Gastrocnemius medialis (tissue), 4 donors: ENCODE results near the gene ZNF296. TPM values are rescaled to one million over a fixed set of nuclear protein-coding genes. Genes with fewer than 3 reads are reported as not detected.

ENCODE experiments used
- ATAC-seq, 2 donors: fragments of 150-250 bp; one replicate each; pipeline ENCODE4 v1.9.1; 2016
- DNase-seq, 2 donors: peaks; one replicate each; pipeline ENCODE4 v3.0.0-alpha.2; 2019
- H3K27ac ChIP-seq, 4 donors: fragments of 200-600 bp; sonication (generic); 1 replicate in 1 of 4; 2 replicates in 3 of 4; pipeline ENCODE4 v1.5.1; 2016 to 2018; ENCODE audit warnings: mild to moderate bottlenecking in 2 of 4, moderate library complexity in 1 of 4
- H3K27me3 ChIP-seq, 3 donors: fragments of 200-600 bp; sonication (generic) in 2 of 3; 1 replicate in 1 of 3; 2 replicates in 2 of 3; pipeline versions ENCODE4 v1.5.1 to v1.6.0; 2016 to 2019; ENCODE audit warnings: mild to moderate bottlenecking in 1 of 3, moderate library complexity in 1 of 3
- H3K36me3 ChIP-seq, 2 donors: fragments of 200-600 bp; sonication (generic) in 1 of 2; one replicate each; pipeline ENCODE4 v1.5.1; 2017 to 2018
- H3K4me1 ChIP-seq, 2 donors: fragments of 200-600 bp; sonication (generic) in 1 of 2; one replicate each; pipeline ENCODE4 v1.5.1; 2016 to 2017; ENCODE audit warnings: mild to moderate bottlenecking in 2 of 2
- H3K4me3 ChIP-seq, 4 donors: fragments of 200-600 bp; sonication (generic) in 3 of 4; 1 replicate in 1 of 4; 2 replicates in 3 of 4; pipeline ENCODE4 v1.5.1; 2016 to 2019; ENCODE audit warnings: mild to moderate bottlenecking in 2 of 4
- H3K9me3 ChIP-seq, 3 donors: fragments of 200-600 bp; sonication (generic) in 2 of 3; 1 replicate in 1 of 3; 2 replicates in 2 of 3; pipeline ENCODE4 v1.5.1; 2016 to 2019
- CTCF ChIP-seq, 5 experiments: fragments of 450-650 bp in 3 of 5; fragments of 200-600 bp in 2 of 5; sonication (generic) in 2 of 5; IDR thresholded peaks in 4 of 5; conservative IDR thresholded peaks in 1 of 5; 1 replicate in 4 of 5; 2 replicates in 1 of 5; pipeline ENCODE4 v1.5.1; 2016 to 2019; ENCODE audit warnings: antibody characterized with exemption in 5 of 5, mild to moderate bottlenecking in 3 of 5, moderate library complexity in 3 of 5
- POLR2A ChIP-seq, 2 donors: fragments of 450-650 bp; IDR thresholded peaks; one replicate each; pipeline ENCODE4 v1.6.1; 2017; ENCODE audit warnings: antibody characterized with exemption in 2 of 2, mild to moderate bottlenecking in 2 of 2, moderate library complexity in 2 of 2
- in situ Hi-C, 4 donors: fragments of 200-750 bp; cut with MboI; loops; one replicate each; pipeline versions ENCODE4 v1.15.0 to v1.8.0; 2017; ENCODE audit warnings: low sequenced_read_pairs in 4 of 4
- intact Hi-C: fragments of 100-400 bp; cut with DNase I; formaldehyde crosslinking; loops from one replicate; pipeline ENCODE4 v1.15.1; 2023; ENCODE audit warnings: low total_unique reads
- total RNA-seq, 4 donors: library from RNA; depleted of rRNA; stranded (reverse); fragments of >200 nt; gene quantifications; one replicate each; pipeline versions ENCODE4 v1.1.0 to v1.2.3, GENCODE V29; 2016

The ZNF296 gene
- not detected for total RNA-seq

DNA sequence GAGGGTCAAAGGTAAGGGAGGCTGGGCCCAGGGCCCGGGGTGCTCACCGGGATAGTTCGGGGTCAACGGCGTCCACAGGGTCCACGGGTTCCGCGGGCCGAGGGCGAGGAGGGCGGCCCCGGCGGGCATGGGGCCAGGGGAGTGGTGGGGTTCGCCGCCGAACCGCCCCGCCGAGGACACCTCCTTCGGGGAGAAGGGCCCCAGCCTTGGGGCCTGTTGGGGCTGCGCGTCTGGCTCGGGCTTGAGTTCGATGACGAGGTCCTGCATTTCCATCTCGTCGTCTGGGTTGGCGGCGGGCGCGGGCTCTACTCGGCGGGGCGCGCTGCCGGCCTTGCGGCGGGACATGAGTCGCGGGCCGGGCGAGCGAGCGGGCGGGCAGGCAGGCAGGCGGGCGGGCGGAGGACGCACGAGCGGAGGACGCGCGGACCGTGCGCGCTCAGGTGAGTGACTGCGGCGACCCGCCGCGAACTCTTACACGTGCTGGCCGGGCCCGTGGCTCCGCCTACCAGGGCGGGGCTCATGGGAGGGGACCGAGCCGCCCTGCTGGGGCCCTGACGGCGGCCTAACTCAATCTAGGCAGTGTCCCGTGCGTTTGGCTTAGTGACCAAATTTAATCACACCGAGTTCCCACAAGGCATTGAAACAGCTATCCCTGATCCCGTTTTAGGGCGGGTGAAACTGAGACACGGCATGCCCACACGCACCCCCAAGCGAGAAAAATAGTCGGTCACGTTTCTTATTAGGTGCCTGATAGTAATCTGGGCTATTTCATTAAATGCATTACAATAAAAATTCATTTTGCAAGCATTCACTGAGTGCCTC is at the start of gene ZNF296:
Gene ZNF296 (minus strand): TSS at position 450 of the 822 bp plus-strand sequence. CDS start 105 bp downstream, at position 345.
- ATAC-seq (peak; percentile 59 to 63), DNase-seq (peak; percentile 63 to 81)
- Histone ChIP-seq H3K27ac (peak within 1 kb of the TSS; percentile 42 to 69 (median 60)), H3K4me1 (peaks cover 21 to 22% of the 10 kb centered on the region in 2 donors), H3K9me3 (no peaks in the 10 kb centered on the region), H3K36me3 (peaks cover 0 to under 1% of the 10 kb centered on the region in 2 donors), H3K27me3 (no peaks in the 10 kb centered on the region), H3K4me3 (peak within 1 kb of the TSS; percentile 50 to 63 (median 54))
- in situ Hi-C loops: no loop called here
- intact Hi-C loops: no loop called here
- TF ChIP-seq POLR2A (IDR thresholded peaks at IDR 0.05): peak; percentile 74 to 80
- no peak for TF ChIP-seq CTCF (IDR thresholded peaks at IDR 0.05 in 4 of 5, conservative IDR thresholded peaks at IDR 0.05 in 1 of 5)

DNA sequence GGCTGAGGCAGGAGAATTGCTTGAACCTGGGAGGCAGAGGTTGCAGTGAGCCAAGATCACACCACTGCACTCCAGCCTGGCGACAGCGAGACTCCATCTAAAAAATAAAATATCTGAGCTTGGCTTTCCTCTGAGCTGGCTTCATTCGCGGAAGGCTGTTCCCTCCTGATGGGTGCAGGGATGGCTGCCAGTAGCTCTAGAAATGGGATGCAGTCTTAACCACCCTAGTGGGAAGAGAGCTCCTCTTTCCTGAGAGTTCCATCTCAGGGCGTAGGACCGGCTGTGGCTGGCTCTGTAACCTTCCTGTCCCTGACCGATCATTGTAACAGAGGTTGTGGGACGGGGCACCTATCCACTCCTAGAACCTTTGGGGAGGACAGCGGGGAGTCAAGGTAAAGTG is 49.1 kb upstream of the ZNF296 start:
- ATAC-seq: no peak
- Histone ChIP-seq H3K4me3 (no peak overlapping the region), H3K9me3 (no peaks in the 10 kb centered on the region), H3K36me3 (no peaks in the 10 kb centered on the region), H3K27ac (no peak overlapping the region), H3K27me3 (no peaks in the 10 kb centered on the region), H3K4me1 (peaks cover 0 to 4% of the 10 kb centered on the region in 2 donors)
- no peak for DNase-seq
- intact Hi-C loops (no loop called here), in situ Hi-C loops (no loop called here)
- TF ChIP-seq CTCF (IDR thresholded peaks at IDR 0.05 in 4 of 5, conservative IDR thresholded peaks at IDR 0.05 in 1 of 5) (no peak), POLR2A (IDR thresholded peaks at IDR 0.05) (no peak)

DNA sequence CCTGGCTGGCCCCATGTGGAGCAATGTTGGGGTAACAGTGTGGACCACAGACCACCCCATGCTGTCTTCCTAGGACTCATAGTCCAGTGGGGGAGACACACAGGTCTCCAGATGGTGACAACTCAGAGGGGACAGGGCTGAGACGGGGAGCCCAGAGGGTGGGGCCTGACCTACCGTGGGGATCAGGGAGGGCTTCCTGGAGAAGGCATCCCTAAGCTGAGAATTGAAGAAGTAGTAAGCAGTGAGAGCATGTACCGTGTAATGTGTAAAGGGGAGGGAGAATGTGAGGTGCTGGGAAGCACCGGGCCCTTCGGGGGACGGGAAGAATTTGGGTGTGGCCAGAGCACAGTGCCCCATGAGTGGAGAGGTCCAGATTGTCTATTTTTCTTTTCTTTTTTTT is 47.7 kb upstream of the ZNF296 start:
- Histone ChIP-seq H3K36me3 (no peaks in the 10 kb centered on the region), H3K4me3 (no peak overlapping the region), H3K27me3 (no peaks in the 10 kb centered on the region), H3K4me1 (peaks cover 6 to 7% of the 10 kb centered on the region in 2 donors), H3K27ac (no peak overlapping the region), H3K9me3 (no peaks in the 10 kb centered on the region)
- ATAC-seq (no peak), DNase-seq (no peak)
- in situ Hi-C loops: no loop called here
- TF ChIP-seq CTCF (IDR thresholded peaks at IDR 0.05 in 4 of 5, conservative IDR thresholded peaks at IDR 0.05 in 1 of 5) (no peak), POLR2A (IDR thresholded peaks at IDR 0.05) (no peak)
- intact Hi-C loops: no loop called here

DNA sequence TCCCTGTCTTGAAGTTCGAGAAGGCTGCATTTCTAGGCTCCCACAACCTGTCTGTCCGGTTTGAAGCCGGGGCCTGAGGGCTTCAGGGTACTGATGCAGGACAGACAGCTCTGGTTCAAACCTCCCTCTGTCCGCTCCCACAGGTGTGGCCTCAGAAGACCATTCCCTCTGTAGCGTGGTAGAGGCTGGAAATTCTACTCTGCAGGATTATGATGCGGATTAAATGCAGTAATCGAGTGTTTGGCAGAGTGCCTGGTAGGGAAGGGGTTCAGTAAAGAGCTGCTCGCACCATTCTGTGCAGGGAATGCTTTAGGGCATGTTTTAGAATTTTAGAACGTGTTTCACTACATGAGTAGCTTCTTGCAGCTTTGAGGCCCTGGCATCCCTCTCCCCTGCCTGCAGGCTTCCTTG is 47.2 kb upstream of the ZNF296 start:
- in situ Hi-C loops: no loop called here
- H3K36me3 ChIP-seq: no peaks in the 10 kb centered on the region
- H3K27ac ChIP-seq: no peak overlapping the region
- no peak overlapping the region for H3K4me3 ChIP-seq
- intact Hi-C loops: no loop called here
- ATAC-seq: no peak
- no peak for TF ChIP-seq CTCF (IDR thresholded peaks at IDR 0.05 in 4 of 5, conservative IDR thresholded peaks at IDR 0.05 in 1 of 5)
- no peak for TF ChIP-seq POLR2A (IDR thresholded peaks at IDR 0.05)
- no peak for DNase-seq
- H3K4me1 ChIP-seq: peaks cover 12 to 13% of the 10 kb centered on the region in 2 donors
- no peaks in the 10 kb centered on the region for H3K9me3 ChIP-seq
- no peaks in the 10 kb centered on the region for H3K27me3 ChIP-seq
